ENCODE results near the gene DHX15. TPM values are rescaled to one million over a fixed set of nuclear protein-coding genes. Genes with fewer than 3 reads are reported as not detected.

The DHX15 gene
- total and polyA plus RNA-seq, 11 donors, result 24.0 to 67.8 (median 55.3) TPM

DNA sequence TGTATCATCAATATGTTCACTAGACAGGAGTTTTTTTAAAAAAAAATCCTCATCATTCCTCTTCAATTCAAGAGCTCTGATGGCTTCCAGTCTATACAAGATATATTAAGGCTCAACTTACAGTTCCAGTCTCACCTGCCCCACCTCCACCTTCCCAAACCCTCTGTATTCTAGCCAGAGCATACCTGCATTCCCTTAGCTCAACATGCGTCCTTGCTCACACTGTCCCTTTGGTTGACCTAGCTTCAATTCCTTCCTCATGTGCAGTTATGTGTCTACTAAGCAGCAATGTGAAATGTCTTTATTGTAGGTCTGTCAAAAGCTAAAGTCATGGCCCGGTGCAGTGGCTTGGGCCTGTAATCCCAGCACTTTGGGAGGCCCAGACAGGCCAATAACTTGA lies 10.8 kb downstream of the DHX15 start:
- peaks cover 0 to 54% (median 32%) of the 10 kb centered on the region in 12 donors for H3K4me1 ChIP-seq
- no peak overlapping the region for H3K27ac ChIP-seq
- intact Hi-C loops (cut with DNase I), result no loop called here

DNA sequence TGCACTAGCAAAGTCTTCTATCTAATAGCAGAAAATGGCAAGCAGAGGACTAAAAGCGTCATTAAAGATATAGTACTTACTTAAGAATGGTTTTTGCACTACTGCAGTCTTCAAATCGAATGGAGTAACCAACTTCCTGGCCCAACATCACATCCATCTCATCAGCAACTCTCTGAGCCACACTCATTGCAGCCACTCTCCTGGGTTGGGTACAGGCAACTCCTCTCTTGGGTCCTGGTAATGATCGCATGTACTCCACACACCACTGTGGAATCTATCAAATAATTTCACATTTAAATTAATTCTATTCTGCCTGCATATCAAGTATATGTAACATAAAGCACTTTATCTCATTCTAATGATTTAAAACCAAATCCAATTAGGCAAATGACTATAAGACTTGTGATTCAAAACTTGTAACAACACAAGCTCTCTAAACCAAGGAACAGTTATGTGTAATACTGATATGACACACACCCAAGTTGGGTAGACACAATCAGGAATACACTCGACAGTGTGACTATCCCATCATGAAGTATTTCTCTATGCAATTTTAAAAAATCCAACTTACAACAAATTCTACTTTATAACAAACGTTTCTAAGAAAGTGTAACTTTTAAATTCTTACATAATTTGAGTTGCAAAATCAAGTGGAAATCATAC lies 13.6 kb downstream of the DHX15 start:
- WGBS, 4 donors, result 72 to 78% (median 77%) methylated on average over 5 of the region's 5 CpGs
- no peaks in the 10 kb centered on the region for H3K9me3 ChIP-seq
- intact Hi-C loops (cut with DNase I), result no loop called here
- no peak overlapping the region for H3K27ac ChIP-seq
- DNase-seq (no peak), ATAC-seq (no peak)
- peaks cover 0 to 93% (median 74%) of the 10 kb centered on the region in 9 donors for H3K36me3 ChIP-seq
- no peak overlapping the region for H3K4me3 ChIP-seq
- peaks cover 0 to 50% (median 23%) of the 10 kb centered on the region in 12 donors for H3K4me1 ChIP-seq
- no peak for TF ChIP-seq POLR2A (IDR thresholded peaks at IDR 0.05)
- TF ChIP-seq, protein P1, sequence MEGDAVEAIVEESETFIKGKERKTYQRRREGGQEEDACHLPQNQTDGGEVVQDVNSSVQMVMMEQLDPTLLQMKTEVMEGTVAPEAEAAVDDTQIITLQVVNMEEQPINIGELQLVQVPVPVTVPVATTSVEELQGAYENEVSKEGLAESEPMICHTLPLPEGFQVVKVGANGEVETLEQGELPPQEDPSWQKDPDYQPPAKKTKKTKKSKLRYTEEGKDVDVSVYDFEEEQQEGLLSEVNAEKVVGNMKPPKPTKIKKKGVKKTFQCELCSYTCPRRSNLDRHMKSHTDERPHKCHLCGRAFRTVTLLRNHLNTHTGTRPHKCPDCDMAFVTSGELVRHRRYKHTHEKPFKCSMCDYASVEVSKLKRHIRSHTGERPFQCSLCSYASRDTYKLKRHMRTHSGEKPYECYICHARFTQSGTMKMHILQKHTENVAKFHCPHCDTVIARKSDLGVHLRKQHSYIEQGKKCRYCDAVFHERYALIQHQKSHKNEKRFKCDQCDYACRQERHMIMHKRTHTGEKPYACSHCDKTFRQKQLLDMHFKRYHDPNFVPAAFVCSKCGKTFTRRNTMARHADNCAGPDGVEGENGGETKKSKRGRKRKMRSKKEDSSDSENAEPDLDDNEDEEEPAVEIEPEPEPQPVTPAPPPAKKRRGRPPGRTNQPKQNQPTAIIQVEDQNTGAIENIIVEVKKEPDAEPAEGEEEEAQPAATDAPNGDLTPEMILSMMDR (IDR thresholded peaks at IDR 0.05), result no peak
- no peaks in the 10 kb centered on the region for H3K27me3 ChIP-seq

More for the DNA sequence above, 10.8 kb downstream of the DHX15 start:
- ATAC-seq (no peak), DNase-seq (no peak)
- no peak for TF ChIP-seq POLR2A (IDR thresholded peaks at IDR 0.05)
- TF ChIP-seq, protein P1 (IDR thresholded peaks at IDR 0.05), result no peak
- no peaks in the 10 kb centered on the region for H3K9me3 ChIP-seq
- no peak overlapping the region for H3K4me3 ChIP-seq
- no peaks in the 10 kb centered on the region for H3K27me3 ChIP-seq
- WGBS, 4 donors, result 48 to 50% (median 48%) methylated on average over 2 of the region's 2 CpGs
- H3K36me3 ChIP-seq, result peaks cover 0 to 80% (median 71%) of the 10 kb centered on the region in 9 donors

DNA sequence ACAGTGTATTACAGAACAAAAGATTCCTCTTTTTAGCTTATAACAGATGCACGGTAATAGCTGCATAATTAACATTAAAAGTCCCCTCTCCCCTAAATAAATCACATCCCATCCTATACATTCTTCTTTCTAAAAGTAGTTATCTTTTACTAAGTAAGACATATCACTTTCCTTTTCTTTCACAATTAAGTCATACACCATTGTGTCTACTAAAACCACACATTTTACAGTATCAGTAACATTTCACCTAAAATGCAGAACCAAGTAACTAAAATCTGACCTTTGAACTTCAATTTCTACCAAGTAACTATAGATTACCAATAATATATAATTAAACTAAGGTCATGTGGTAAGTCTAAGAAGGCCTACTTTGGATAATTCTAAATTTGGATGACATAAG lies 14.2 kb downstream of the DHX15 start:
- Histone ChIP-seq H3K36me3 (peaks cover 0 to 93% (median 69%) of the 10 kb centered on the region in 9 donors), H3K4me1 (peaks cover 0 to 55% (median 28%) of the 10 kb centered on the region in 12 donors), H3K27ac (no peak overlapping the region), H3K27me3 (no peaks in the 10 kb centered on the region), H3K4me3 (no peak overlapping the region), H3K9me3 (no peaks in the 10 kb centered on the region)
- TF ChIP-seq, protein P1 (IDR thresholded peaks at IDR 0.05), result no peak
- TF ChIP-seq POLR2A (IDR thresholded peaks at IDR 0.05), result no peak
- WGBS, 4 donors, result 74 to 80% (median 77%) methylated on average over 1 of the region's 1 CpG
- ATAC-seq (no peak), DNase-seq (no peak)
- intact Hi-C loops (cut with DNase I), result no loop called here

DNA sequence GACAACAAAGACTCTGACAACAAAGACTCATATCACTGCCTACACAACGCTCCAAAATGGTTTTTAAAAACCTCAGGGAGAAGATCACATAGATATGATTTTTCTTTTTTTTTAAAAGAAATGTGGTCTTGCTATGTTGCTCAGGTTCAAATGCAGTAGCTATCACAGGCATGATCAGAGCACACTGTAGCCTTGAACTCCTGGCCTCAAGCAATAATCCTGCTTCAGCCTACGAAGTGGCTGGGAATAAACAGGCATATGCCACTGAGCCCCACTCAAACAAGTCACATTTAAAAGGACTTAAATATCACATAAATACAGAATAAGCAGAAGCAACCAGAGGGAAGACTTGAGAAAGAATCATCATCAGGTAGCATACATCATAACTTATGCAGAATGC lies 14.7 kb downstream of the DHX15 start:
- intact Hi-C loops (cut with DNase I), result no loop called here
- H3K27ac ChIP-seq, result no peak overlapping the region
- H3K4me3 ChIP-seq, result no peak overlapping the region
- H3K36me3 ChIP-seq, result peaks cover 0 to 92% (median 64%) of the 10 kb centered on the region in 9 donors
- TF ChIP-seq, protein P1 (IDR thresholded peaks at IDR 0.05), result no peak
- TF ChIP-seq POLR2A (IDR thresholded peaks at IDR 0.05), result no peak
- peaks cover 0 to 60% (median 33%) of the 10 kb centered on the region in 12 donors for H3K4me1 ChIP-seq
- ATAC-seq, result no peak
- H3K27me3 ChIP-seq, result no peaks in the 10 kb centered on the region
- H3K9me3 ChIP-seq, result no peaks in the 10 kb centered on the region
- WGBS, 4 donors, result 87 to 91% (median 89%) methylated on average over 2 of the region's 2 CpGs
- DNase-seq, result no peak
